ENCODE results near the gene ADAMTS9.

DNA sequence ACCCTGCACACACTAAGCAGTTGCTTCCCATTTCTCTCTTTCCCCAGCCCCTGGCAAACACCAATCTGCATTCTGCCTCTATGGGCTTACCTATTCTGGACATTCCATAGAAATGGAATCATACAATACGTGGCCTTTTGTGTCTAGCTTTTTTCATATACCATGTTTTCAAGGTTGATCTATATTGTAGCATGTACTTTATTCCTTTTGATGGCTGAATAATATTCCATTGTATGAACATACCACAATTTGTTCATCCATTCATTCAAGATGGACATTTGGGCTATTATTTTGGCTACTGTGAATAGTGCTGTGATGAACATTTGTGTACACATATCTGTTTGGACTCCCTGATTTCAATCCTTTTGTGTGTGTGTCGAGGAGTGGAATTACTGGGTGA lies 18.1 kb upstream of the ADAMTS9 start:
- TF ChIP-seq, protein P1, sequence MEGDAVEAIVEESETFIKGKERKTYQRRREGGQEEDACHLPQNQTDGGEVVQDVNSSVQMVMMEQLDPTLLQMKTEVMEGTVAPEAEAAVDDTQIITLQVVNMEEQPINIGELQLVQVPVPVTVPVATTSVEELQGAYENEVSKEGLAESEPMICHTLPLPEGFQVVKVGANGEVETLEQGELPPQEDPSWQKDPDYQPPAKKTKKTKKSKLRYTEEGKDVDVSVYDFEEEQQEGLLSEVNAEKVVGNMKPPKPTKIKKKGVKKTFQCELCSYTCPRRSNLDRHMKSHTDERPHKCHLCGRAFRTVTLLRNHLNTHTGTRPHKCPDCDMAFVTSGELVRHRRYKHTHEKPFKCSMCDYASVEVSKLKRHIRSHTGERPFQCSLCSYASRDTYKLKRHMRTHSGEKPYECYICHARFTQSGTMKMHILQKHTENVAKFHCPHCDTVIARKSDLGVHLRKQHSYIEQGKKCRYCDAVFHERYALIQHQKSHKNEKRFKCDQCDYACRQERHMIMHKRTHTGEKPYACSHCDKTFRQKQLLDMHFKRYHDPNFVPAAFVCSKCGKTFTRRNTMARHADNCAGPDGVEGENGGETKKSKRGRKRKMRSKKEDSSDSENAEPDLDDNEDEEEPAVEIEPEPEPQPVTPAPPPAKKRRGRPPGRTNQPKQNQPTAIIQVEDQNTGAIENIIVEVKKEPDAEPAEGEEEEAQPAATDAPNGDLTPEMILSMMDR (IDR thresholded peaks at IDR 0.05), result no peak
- TF ChIP-seq EZH2phosphoT487 (IDR thresholded peaks at IDR 0.05) (no peak), EZH2 (IDR thresholded peaks at IDR 0.05) (no peak)

Data from neural progenitor cell (in vitro differentiated cells).